ENCODE data around the gene PALLD.

The PALLD gene

DNA sequence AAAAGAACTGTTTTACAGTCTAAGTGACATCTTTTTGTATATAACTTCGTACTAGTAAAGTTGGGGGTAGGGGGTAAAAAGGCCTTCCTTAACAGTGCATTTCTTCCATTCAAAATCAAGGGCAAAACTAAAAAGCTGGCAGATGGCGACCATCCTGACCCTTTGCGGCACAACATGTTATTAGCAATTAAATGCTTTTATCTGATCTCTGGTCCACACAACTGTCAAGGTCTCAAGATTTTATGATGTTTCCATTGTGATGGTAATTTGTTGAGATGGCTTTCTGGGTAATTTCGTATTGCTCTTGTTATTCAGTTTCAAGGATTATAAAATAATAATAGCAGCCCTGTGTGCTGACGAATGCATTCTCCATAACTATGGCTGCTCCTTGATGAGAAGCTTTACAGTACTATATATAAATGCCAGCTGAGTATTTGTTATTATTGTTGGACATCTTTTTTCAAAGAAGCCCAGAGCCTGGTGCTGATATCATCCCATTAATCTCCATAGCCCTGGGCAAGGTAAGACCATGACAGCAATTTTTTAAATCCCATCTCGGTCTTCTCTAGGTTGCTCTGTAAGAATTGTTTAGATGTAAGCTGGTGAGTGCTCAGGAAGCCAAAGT is 423.7 kb downstream of the PALLD start:
- Histone ChIP-seq H3K27ac (ENCODE audit: low read length) (no peak overlapping the region), H3K4me1 (ENCODE audit: low read length) (no peaks in the 10 kb centered on the region), H3K9me3 (replicated peaks; ENCODE audit: insufficient read depth, low read length) (no peaks in the 10 kb centered on the region), H3K9me2 (replicated peaks; ENCODE audit: insufficient read depth, low read length) (no peaks in the 10 kb centered on the region), H3K4me3 (ENCODE audit: low read length) (no peak overlapping the region), H2AFZ (ENCODE audit: low read length) (no peak overlapping the region), H3K79me2 (ENCODE audit: low read length) (no peaks in the 10 kb centered on the region), H3K9ac (ENCODE audit: low read length) (no peak overlapping the region), H3K4me2 (ENCODE audit: low read depth, low read length) (no peak overlapping the region), H3K27me3 (replicated peaks; ENCODE audit: insufficient read depth, low read length) (no peaks in the 10 kb centered on the region), H4K20me1 (ENCODE audit: insufficient read depth, low read length) (no peaks in the 10 kb centered on the region), H3K36me3 (replicated peaks; ENCODE audit: insufficient read depth, low read length) (no peaks in the 10 kb centered on the region), H3F3A (ENCODE audit: insufficient read depth, low read length) (no peaks in the 10 kb centered on the region)
- TF ChIP-seq, protein P1, sequence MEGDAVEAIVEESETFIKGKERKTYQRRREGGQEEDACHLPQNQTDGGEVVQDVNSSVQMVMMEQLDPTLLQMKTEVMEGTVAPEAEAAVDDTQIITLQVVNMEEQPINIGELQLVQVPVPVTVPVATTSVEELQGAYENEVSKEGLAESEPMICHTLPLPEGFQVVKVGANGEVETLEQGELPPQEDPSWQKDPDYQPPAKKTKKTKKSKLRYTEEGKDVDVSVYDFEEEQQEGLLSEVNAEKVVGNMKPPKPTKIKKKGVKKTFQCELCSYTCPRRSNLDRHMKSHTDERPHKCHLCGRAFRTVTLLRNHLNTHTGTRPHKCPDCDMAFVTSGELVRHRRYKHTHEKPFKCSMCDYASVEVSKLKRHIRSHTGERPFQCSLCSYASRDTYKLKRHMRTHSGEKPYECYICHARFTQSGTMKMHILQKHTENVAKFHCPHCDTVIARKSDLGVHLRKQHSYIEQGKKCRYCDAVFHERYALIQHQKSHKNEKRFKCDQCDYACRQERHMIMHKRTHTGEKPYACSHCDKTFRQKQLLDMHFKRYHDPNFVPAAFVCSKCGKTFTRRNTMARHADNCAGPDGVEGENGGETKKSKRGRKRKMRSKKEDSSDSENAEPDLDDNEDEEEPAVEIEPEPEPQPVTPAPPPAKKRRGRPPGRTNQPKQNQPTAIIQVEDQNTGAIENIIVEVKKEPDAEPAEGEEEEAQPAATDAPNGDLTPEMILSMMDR (IDR thresholded peaks at IDR 0.05; ENCODE audit: low read length), result no peak
- TF ChIP-seq EZH2 (optimal IDR thresholded peaks at IDR 0.05; ENCODE audit: low read depth, low read length), result no peak
- DNase-seq, result no peak

DNA sequence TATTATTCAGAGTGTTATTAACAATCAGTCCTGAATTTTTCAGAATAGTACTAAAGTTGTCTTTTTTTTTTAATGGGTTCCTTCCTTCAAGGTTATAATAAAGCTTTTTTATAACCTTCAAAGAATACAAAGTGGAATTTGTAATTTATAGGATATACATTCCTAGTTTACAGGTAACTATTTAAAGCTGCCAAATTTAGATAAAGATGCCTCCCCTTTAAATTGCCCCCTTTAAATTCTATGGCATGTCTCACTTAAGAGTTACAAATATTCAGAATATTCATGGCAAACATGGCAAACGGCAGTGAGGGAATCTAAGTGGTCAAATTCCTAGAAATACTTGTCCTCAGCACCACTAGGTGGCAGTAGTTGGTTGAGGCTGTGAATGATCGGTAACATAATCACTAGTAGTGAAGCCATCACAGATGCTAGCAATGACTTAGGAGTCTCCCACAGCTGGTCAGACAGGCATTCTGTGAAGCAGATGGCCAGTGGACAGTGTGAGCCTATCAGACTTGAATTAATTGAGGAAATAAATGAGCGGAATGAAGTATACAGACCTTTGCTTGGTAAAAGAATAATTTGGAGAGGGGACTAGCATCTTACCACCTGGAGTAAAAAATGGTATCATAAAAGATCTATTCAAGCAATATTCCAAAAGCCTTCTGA is 426.8 kb downstream of the PALLD start:
- Histone ChIP-seq H2AFZ (ENCODE audit: low read length) (no peak overlapping the region), H3K9ac (ENCODE audit: low read length) (no peak overlapping the region), H3K4me3 (ENCODE audit: low read length) (no peak overlapping the region), H3K27me3 (replicated peaks; ENCODE audit: insufficient read depth, low read length) (no peaks in the 10 kb centered on the region), H3K4me1 (ENCODE audit: low read length) (no peaks in the 10 kb centered on the region), H3K9me3 (replicated peaks; ENCODE audit: insufficient read depth, low read length) (no peaks in the 10 kb centered on the region), H3K36me3 (replicated peaks; ENCODE audit: insufficient read depth, low read length) (no peaks in the 10 kb centered on the region; the same call in 1 of the 2 replicates), H3K27ac (ENCODE audit: low read length) (no peak overlapping the region), H4K20me1 (ENCODE audit: insufficient read depth, low read length) (no peaks in the 10 kb centered on the region), H3K79me2 (ENCODE audit: low read length) (no peaks in the 10 kb centered on the region), H3K9me2 (replicated peaks; ENCODE audit: insufficient read depth, low read length) (no peaks in the 10 kb centered on the region), H3K4me2 (ENCODE audit: low read depth, low read length) (no peak overlapping the region), H3F3A (ENCODE audit: insufficient read depth, low read length) (no peaks in the 10 kb centered on the region)
- DNase-seq, result peak; percentile 61
- TF ChIP-seq EZH2phosphoT487 (IDR thresholded peaks at IDR 0.05; ENCODE audit: low read length), result no peak
- TF ChIP-seq, protein P1 (IDR thresholded peaks at IDR 0.05; ENCODE audit: low read length), result peak; percentile 87

DNA sequence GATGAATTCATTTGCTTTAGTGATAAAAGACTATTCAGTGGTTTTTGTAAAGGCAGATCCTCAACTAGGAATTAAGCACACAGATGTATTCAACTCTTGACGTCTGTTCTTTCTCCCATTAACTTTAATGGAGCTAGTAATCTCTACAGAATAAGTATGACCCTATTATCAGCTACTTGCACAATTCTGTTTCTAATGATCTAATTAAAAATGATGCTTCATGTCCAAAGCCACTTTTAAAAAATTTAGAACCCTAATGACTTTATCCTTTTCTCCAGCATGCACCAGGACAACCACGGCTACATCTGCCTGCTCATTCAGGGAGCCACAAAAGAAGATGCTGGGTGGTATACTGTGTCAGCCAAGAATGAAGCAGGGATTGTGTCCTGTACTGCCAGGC is 427.8 kb downstream of the PALLD start:
- Histone ChIP-seq H3F3A (ENCODE audit: insufficient read depth, low read length) (no peaks in the 10 kb centered on the region), H3K9ac (ENCODE audit: low read length) (no peak overlapping the region), H3K4me1 (ENCODE audit: low read length) (no peaks in the 10 kb centered on the region), H3K36me3 (replicated peaks; ENCODE audit: insufficient read depth, low read length) (no peaks in the 10 kb centered on the region; the same call in 1 of the 2 replicates), H3K9me3 (replicated peaks; ENCODE audit: insufficient read depth, low read length) (no peaks in the 10 kb centered on the region), H3K4me3 (ENCODE audit: low read length) (no peak overlapping the region), H3K79me2 (ENCODE audit: low read length) (no peaks in the 10 kb centered on the region), H3K9me2 (replicated peaks; ENCODE audit: insufficient read depth, low read length) (no peaks in the 10 kb centered on the region), H3K4me2 (ENCODE audit: low read depth, low read length) (no peak overlapping the region), H3K27me3 (replicated peaks; ENCODE audit: insufficient read depth, low read length) (no peaks in the 10 kb centered on the region), H4K20me1 (ENCODE audit: insufficient read depth, low read length) (no peaks in the 10 kb centered on the region), H2AFZ (ENCODE audit: low read length) (no peak overlapping the region), H3K27ac (ENCODE audit: low read length) (no peak overlapping the region)
- no peak for DNase-seq
- TF ChIP-seq EZH2 (optimal IDR thresholded peaks at IDR 0.05; ENCODE audit: low read depth, low read length) (no peak), EZH2phosphoT487 (IDR thresholded peaks at IDR 0.05; ENCODE audit: low read length) (no peak)
- TF ChIP-seq, protein P1 (IDR thresholded peaks at IDR 0.05; ENCODE audit: low read length), result no peak
